Activated CD4-positive, CD25-positive, alpha-beta regulatory T cell treated with anti-CD3 and anti-CD28 coated beads, Interleukin-2, amount 50 U/mL, for 24 hours (primary cell): ENCODE results near the gene PRSS36.
"Not testable (repeated sequence)": the region's sequence is repeated elsewhere in the genome, so short reads cannot be mapped to it uniquely, and the experiment has no call there.

Source experiments
- ATAC-seq, 2 donors: fragments of 150-1000 bp; cut with Tn5 transposase; one replicate each; pipeline ENCODE4 v1.10.0; 2021; ENCODE audit warnings: mild to moderate bottlenecking in 1 of 2, moderate library complexity in 1 of 2

Gene PRSS36

GRCh38 chr16:31141489-31142108 lies 8.3 kb downstream of the PRSS36 start:
- no peak for ATAC-seq

GRCh38 chr16:31141071-31141469 lies 8.8 kb downstream of the PRSS36 start:
- not testable (repeated sequence) for ATAC-seq

- ATAC-seq: no peak
These were observed 11.0 kb downstream of the PRSS36 start for GRCh38 chr16:31138621-31139578.

- not testable (repeated sequence) for ATAC-seq
These were observed 12.9 kb downstream of the PRSS36 start for GRCh38 chr16:31136822-31137499.

GRCh38 chr16:31136287-31136662 lies 13.6 kb downstream of the PRSS36 start:
- ATAC-seq: no peak

GRCh38 chr16:31135535-31136286 lies 14.2 kb downstream of the PRSS36 start, which contains the start of gene PRSS8:
Gene PRSS8, minus strand, starts transcription at chr16:31135727. Its CDS starts 229 bp downstream, at chr16:31135498.
- no peak for ATAC-seq

- ATAC-seq: no peak
These were observed 15.0 kb downstream of the PRSS36 start for GRCh38 chr16:31134625-31135534.

- no peak for ATAC-seq
These were observed 15.7 kb downstream of the PRSS36 start for GRCh38 chr16:31134091-31134571.

- ATAC-seq: no peak
These were observed 16.8 kb downstream of the PRSS36 start for GRCh38 chr16:31133046-31133501.

- no peak for ATAC-seq
These were observed 17.4 kb downstream of the PRSS36 start for GRCh38 chr16:31132303-31132979.

GRCh38 chr16:31131841-31132271 lies 18.0 kb downstream of the PRSS36 start:
- no peak for ATAC-seq

GRCh38 chr16:31131416-31131815 lies 18.4 kb downstream of the PRSS36 start:
- ATAC-seq: no peak

GRCh38 chr16:31130899-31131298 lies 19.0 kb downstream of the PRSS36 start:
- ATAC-seq: no peak

GRCh38 chr16:31130336-31130891 lies 19.5 kb downstream of the PRSS36 start:
- no peak for ATAC-seq

GRCh38 chr16:31129568-31130335 lies 20.1 kb downstream of the PRSS36 start:
- no peak for ATAC-seq

- ATAC-seq: no peak
These were observed 20.9 kb downstream of the PRSS36 start for GRCh38 chr16:31128711-31129567.

- no peak for ATAC-seq
These were observed 22.7 kb downstream of the PRSS36 start for GRCh38 chr16:31127182-31127581.

- ATAC-seq: no peak
These were observed 24.0 kb downstream of the PRSS36 start for GRCh38 chr16:31125844-31126243.
